ENCODE data around the gene TSPAN11.

The TSPAN11 gene

GRCh38 chr12:30923057-30923456, 3.5 kb upstream of the TSPAN11 start:
- H3K27me3 ChIP-seq (ENCODE audit: insufficient read depth, poor library complexity, severe bottlenecking) = peaks cover 14% of the 10 kb centered on the region
- no peak overlapping the region for H3K4me3 ChIP-seq (ENCODE audit: severe bottlenecking)
- no peak for TF ChIP-seq CTCF (IDR thresholded peaks at IDR 0.05; ENCODE audit: poor library complexity, severe bottlenecking)
- no peaks in the 10 kb centered on the region for H3K4me1 ChIP-seq (ENCODE audit: insufficient read depth, poor library complexity, severe bottlenecking)
- DNase-seq (ENCODE audit: low spot score) (no peak), ATAC-seq (ENCODE audit: low read depth) (no peak)
- H3K36me3 ChIP-seq (ENCODE audit: low read depth) = no peaks in the 10 kb centered on the region
- H3K27ac ChIP-seq (ENCODE audit: poor library complexity, severe bottlenecking) = no peak overlapping the region
- no peaks in the 10 kb centered on the region for H3K9me3 ChIP-seq (ENCODE audit: severe bottlenecking)

- ATAC-seq (ENCODE audit: low read depth) (no peak), DNase-seq (ENCODE audit: low spot score) (no peak)
- Histone ChIP-seq H3K27ac (ENCODE audit: poor library complexity, severe bottlenecking) (no peak overlapping the region), H3K9me3 (ENCODE audit: severe bottlenecking) (no peaks in the 10 kb centered on the region), H3K4me3 (ENCODE audit: severe bottlenecking) (no peak overlapping the region), H3K27me3 (ENCODE audit: insufficient read depth, poor library complexity, severe bottlenecking) (peaks cover 14% of the 10 kb centered on the region), H3K4me1 (ENCODE audit: insufficient read depth, poor library complexity, severe bottlenecking) (no peaks in the 10 kb centered on the region), H3K36me3 (ENCODE audit: low read depth) (no peaks in the 10 kb centered on the region)
- TF ChIP-seq CTCF (IDR thresholded peaks at IDR 0.05; ENCODE audit: poor library complexity, severe bottlenecking) = no peak
These were observed 823 bp upstream of the TSPAN11 start for GRCh38 chr12:30925607-30926242.

- Histone ChIP-seq H3K27ac (ENCODE audit: poor library complexity, severe bottlenecking) (no peak overlapping the region), H3K9me3 (ENCODE audit: severe bottlenecking) (no peaks in the 10 kb centered on the region), H3K36me3 (ENCODE audit: low read depth) (no peaks in the 10 kb centered on the region), H3K27me3 (ENCODE audit: insufficient read depth, poor library complexity, severe bottlenecking) (peaks cover 14% of the 10 kb centered on the region), H3K4me3 (ENCODE audit: severe bottlenecking) (no peak overlapping the region), H3K4me1 (ENCODE audit: insufficient read depth, poor library complexity, severe bottlenecking) (no peaks in the 10 kb centered on the region)
- no peak for ATAC-seq (ENCODE audit: low read depth)
- TF ChIP-seq CTCF (IDR thresholded peaks at IDR 0.05; ENCODE audit: poor library complexity, severe bottlenecking) = no peak
- no peak for DNase-seq (ENCODE audit: low spot score)
These were observed 669 bp downstream of the TSPAN11 start for GRCh38 chr12:30927222-30927611.

GRCh38 chr12:30928356-30929244, 2.1 kb downstream of the TSPAN11 start:
- H3K4me1 ChIP-seq (ENCODE audit: insufficient read depth, poor library complexity, severe bottlenecking) = no peaks in the 10 kb centered on the region
- H3K4me3 ChIP-seq (ENCODE audit: severe bottlenecking) = no peak overlapping the region
- peaks cover 14% of the 10 kb centered on the region for H3K27me3 ChIP-seq (ENCODE audit: insufficient read depth, poor library complexity, severe bottlenecking)
- ATAC-seq (ENCODE audit: low read depth) = no peak
- no peak for TF ChIP-seq CTCF (IDR thresholded peaks at IDR 0.05; ENCODE audit: poor library complexity, severe bottlenecking)
- H3K36me3 ChIP-seq (ENCODE audit: low read depth) = no peaks in the 10 kb centered on the region
- no peaks in the 10 kb centered on the region for H3K9me3 ChIP-seq (ENCODE audit: severe bottlenecking)
- H3K27ac ChIP-seq (ENCODE audit: poor library complexity, severe bottlenecking) = no peak overlapping the region
- DNase-seq (ENCODE audit: low spot score) = no peak

- Histone ChIP-seq H3K4me3 (ENCODE audit: severe bottlenecking) (no peak overlapping the region), H3K27ac (ENCODE audit: poor library complexity, severe bottlenecking) (no peak overlapping the region), H3K27me3 (ENCODE audit: insufficient read depth, poor library complexity, severe bottlenecking) (peaks cover 14% of the 10 kb centered on the region), H3K36me3 (ENCODE audit: low read depth) (no peaks in the 10 kb centered on the region), H3K9me3 (ENCODE audit: severe bottlenecking) (no peaks in the 10 kb centered on the region), H3K4me1 (ENCODE audit: insufficient read depth, poor library complexity, severe bottlenecking) (no peaks in the 10 kb centered on the region)
- DNase-seq (ENCODE audit: low spot score) = no peak
- ATAC-seq (ENCODE audit: low read depth) = no peak
- TF ChIP-seq CTCF (IDR thresholded peaks at IDR 0.05; ENCODE audit: poor library complexity, severe bottlenecking) = no peak
These were observed 3.7 kb downstream of the TSPAN11 start for GRCh38 chr12:30930238-30930637.

Data from RWPE2 (cell line).